Activated gamma-delta T cell treated with Interleukin-2 at 50 U/mL for 16 hours (primary cell): ENCODE data around the gene SESN1.
"Not testable (repeated sequence)": the region's sequence is repeated elsewhere in the genome, so short reads cannot be mapped to it uniquely, and the experiment has no call there.

Source experiments
- DNase-seq: peaks from one replicate; pipeline ENCODE4 v3.0.0-alpha.2; 2020

SESN1 gene

GRCh38 chr6:108993876-108994275, 100.8 kb downstream of the SESN1 start:
- no peak for DNase-seq

GRCh38 chr6:108989700-108990099, 104.9 kb downstream of the SESN1 start:
- no peak for DNase-seq

GRCh38 chr6:108988765-108989164, 105.9 kb downstream of the SESN1 start:
- no peak for DNase-seq

GRCh38 chr6:108988296-108988695, 106.3 kb downstream of the SESN1 start:
- no peak for DNase-seq

GRCh38 chr6:108987156-108987555, 107.5 kb downstream of the SESN1 start:
- DNase-seq = no peak

- no peak for DNase-seq
These were observed 109.3 kb downstream of the SESN1 start for GRCh38 chr6:108985301-108985700.

- DNase-seq = no peak
These were observed 111.5 kb downstream of the SESN1 start for GRCh38 chr6:108983151-108983550.

GRCh38 chr6:108982154-108983113, 112.2 kb downstream of the SESN1 start:
- no peak for DNase-seq

- not testable (repeated sequence) for DNase-seq
These were observed 116.0 kb downstream of the SESN1 start for GRCh38 chr6:108978638-108979037.

GRCh38 chr6:108974201-108974600, 120.4 kb downstream of the SESN1 start:
- DNase-seq = no peak

- no peak for DNase-seq
These were observed 124.9 kb downstream of the SESN1 start for GRCh38 chr6:108969776-108970175.

- DNase-seq = no peak
These were observed 126.0 kb downstream of the SESN1 start for GRCh38 chr6:108968325-108969316.

GRCh38 chr6:108966855-108967755, 127.5 kb downstream of the SESN1 start:
- peak; percentile 19 for DNase-seq

- no peak for DNase-seq
These were observed 128.4 kb downstream of the SESN1 start for GRCh38 chr6:108966251-108966650.

- DNase-seq = no peak
These were observed 132.7 kb downstream of the SESN1 start for GRCh38 chr6:108961985-108962384.

GRCh38 chr6:108961077-108961476, 133.6 kb downstream of the SESN1 start:
- DNase-seq = no peak

- no peak for DNase-seq
These were observed 134.0 kb downstream of the SESN1 start for GRCh38 chr6:108960601-108961000.

- no peak for DNase-seq
These were observed 134.6 kb downstream of the SESN1 start for GRCh38 chr6:108959972-108960582.

- DNase-seq = no peak
These were observed 135.5 kb downstream of the SESN1 start for GRCh38 chr6:108958900-108959770.

GRCh38 chr6:108957221-108957620, 137.4 kb downstream of the SESN1 start:
- no peak for DNase-seq
